ENCODE data around the gene CDKN2B-AS1. TPM values are rescaled to one million over a fixed set of nuclear protein-coding genes. Genes with fewer than 3 reads are reported as not detected.

CDKN2B-AS1 gene
- total and polyA plus RNA-seq, 3 donors from 2014 or later: 2.2 to 3.5 (median 3.0) TPM

DNA sequence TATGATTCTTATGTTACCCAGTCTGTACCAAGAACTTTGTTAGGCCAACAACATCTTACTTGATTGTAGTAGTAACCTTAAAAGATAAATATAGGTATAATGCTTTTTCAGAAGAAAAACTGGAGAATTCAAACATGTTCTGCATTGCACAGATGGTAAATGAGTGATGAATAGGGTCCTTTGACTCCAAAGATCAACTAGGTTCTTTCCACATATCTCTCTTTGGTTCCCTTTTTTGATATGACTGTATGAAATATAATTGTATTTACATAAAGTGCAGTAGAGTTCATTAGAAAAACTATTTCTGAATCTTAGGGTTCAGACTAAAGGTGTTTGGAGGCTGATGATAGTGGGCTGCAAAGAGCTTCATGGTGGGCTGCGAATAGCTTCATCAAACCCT lies 165.0 kb downstream of the CDKN2B-AS1 start:
- WGBS, 2 donors: 93 to 100% methylated on average over 1 of the region's 1 CpG
- Histone ChIP-seq H3K4me3 (no peak overlapping the region), H3K36me3 (ENCODE audit: low read depth, missing control alignments) (no peaks in the 10 kb centered on the region), H3K9me3 (no peaks in the 10 kb centered on the region), H3K4me1 (no peaks in the 10 kb centered on the region), H3K27me3 (no peaks in the 10 kb centered on the region), H3K27ac (no peak overlapping the region)
- intact Hi-C loops (cut with DNase I; ENCODE audit: low total_unique reads): no loop called here
- DNase-seq: no peak
- TF ChIP-seq CTCF (IDR thresholded peaks at IDR 0.05) (no peak), POLR2A (IDR thresholded peaks at IDR 0.05) (no peak)

DNA sequence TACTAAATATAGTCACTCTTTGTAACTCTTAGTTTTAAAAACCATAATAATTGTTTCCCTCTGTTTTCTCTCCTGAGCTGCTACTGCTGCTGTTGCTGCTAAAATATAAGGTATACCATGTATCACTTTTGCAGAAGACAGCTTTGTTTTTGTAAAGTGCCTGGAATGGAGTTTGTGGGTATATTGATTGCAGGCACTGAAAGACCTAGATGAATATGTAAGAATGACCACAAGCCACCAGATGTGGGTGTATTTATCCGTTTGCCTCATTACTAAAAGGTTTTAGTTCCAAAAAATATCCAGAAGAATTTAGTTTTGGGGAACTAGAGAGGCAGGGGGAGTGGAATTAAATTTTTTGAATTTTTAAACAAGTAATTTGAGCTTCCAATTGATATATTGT lies 165.6 kb downstream of the CDKN2B-AS1 start:
- 61 to 62% methylated on average over 1 of the region's 1 CpG for WGBS, 2 donors
- DNase-seq: no peak
- intact Hi-C loops (cut with DNase I; ENCODE audit: low total_unique reads): no loop called here
- H3K4me3 ChIP-seq: no peak overlapping the region
- H3K36me3 ChIP-seq (ENCODE audit: low read depth, missing control alignments): no peaks in the 10 kb centered on the region
- H3K4me1 ChIP-seq: no peaks in the 10 kb centered on the region
- no peaks in the 10 kb centered on the region for H3K9me3 ChIP-seq
- no peaks in the 10 kb centered on the region for H3K27me3 ChIP-seq
- H3K27ac ChIP-seq: no peak overlapping the region
- TF ChIP-seq POLR2A (IDR thresholded peaks at IDR 0.05) (no peak), CTCF (IDR thresholded peaks at IDR 0.05) (no peak)

DNA sequence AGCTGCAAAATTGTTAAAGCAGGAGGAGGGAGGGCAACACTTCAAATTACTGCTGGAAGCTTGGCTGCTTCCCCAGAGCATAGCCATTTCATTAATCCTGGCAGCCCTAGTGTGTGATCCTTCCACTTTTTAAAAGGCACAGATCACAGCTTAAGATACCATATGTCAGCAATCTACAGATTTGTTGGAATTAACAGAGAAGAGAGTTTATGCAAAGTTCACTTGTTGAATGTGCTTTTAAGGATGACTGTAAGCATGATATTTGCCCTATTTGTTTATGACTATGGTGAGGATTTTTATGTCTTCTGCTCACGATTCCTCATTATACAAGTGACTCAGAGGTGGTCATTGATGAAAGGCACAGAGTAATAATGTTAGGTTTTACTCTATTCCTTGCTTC lies 170.6 kb downstream of the CDKN2B-AS1 start:
- no peak overlapping the region for H3K27ac ChIP-seq
- no peaks in the 10 kb centered on the region for H3K9me3 ChIP-seq
- WGBS, 2 donors: 77 to 82% methylated on average over 1 of the region's 1 CpG
- no peaks in the 10 kb centered on the region for H3K27me3 ChIP-seq
- H3K4me3 ChIP-seq: no peak overlapping the region
- no peaks in the 10 kb centered on the region for H3K4me1 ChIP-seq
- intact Hi-C loops (cut with DNase I; ENCODE audit: low total_unique reads): no loop called here
- H3K36me3 ChIP-seq (ENCODE audit: low read depth, missing control alignments): no peaks in the 10 kb centered on the region
- TF ChIP-seq CTCF (IDR thresholded peaks at IDR 0.05): no peak
- no peak for TF ChIP-seq POLR2A (IDR thresholded peaks at IDR 0.05)
- no peak for DNase-seq

DNA sequence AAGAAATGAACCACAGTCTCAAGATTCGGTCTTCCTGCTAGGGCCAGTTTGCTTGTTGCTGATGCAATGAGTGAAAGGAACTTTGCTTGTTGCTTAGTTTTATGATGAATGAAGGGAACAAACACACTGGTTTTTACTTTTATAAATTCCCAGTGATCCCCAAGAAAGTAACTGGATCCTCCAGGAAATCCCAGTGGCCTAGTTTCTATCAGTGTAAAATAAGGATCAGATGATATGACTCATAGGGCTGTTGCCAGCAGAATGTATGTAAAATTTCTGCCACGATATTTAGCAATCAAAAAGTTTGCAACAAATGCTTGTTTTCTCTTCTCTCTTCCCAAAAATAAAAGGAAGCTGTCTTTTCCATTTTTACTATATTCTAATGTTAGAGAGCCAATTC lies 174.7 kb downstream of the CDKN2B-AS1 start:
- H3K9me3 ChIP-seq: no peaks in the 10 kb centered on the region
- intact Hi-C loops (cut with DNase I; ENCODE audit: low total_unique reads): no loop called here
- H3K27me3 ChIP-seq: no peaks in the 10 kb centered on the region
- 72 to 89% methylated on average over 2 of the region's 2 CpGs for WGBS, 2 donors
- no peak for DNase-seq
- H3K36me3 ChIP-seq (ENCODE audit: low read depth, missing control alignments): no peaks in the 10 kb centered on the region
- no peak for TF ChIP-seq POLR2A (IDR thresholded peaks at IDR 0.05)
- TF ChIP-seq CTCF (IDR thresholded peaks at IDR 0.05): no peak
- no peaks in the 10 kb centered on the region for H3K4me1 ChIP-seq
- no peak overlapping the region for H3K4me3 ChIP-seq
- no peak overlapping the region for H3K27ac ChIP-seq

- Histone ChIP-seq H3K27ac (no peak overlapping the region), H3K4me3 (no peak overlapping the region), H3K4me1 (no peaks in the 10 kb centered on the region), H3K9me3 (no peaks in the 10 kb centered on the region), H3K36me3 (ENCODE audit: low read depth, missing control alignments) (no peaks in the 10 kb centered on the region), H3K27me3 (no peaks in the 10 kb centered on the region)
- intact Hi-C loops (cut with DNase I; ENCODE audit: low total_unique reads): no loop called here
- 67 to 88% methylated on average over 1 of the region's 1 CpG for WGBS, 2 donors
- no peak for TF ChIP-seq POLR2A (IDR thresholded peaks at IDR 0.05)
- no peak for TF ChIP-seq CTCF (IDR thresholded peaks at IDR 0.05)
- no peak for DNase-seq
Observed at GRCh38 chr9:22169727-22170503, 175.3 kb downstream of the CDKN2B-AS1 start.
